ENCODE data around the gene TENT4B. TPM values are rescaled to one million over a fixed set of nuclear protein-coding genes. Genes with fewer than 3 reads are reported as not detected.
"Not testable (repeated sequence)": the region's sequence is repeated elsewhere in the genome, so short reads cannot be mapped to it uniquely, and the experiment has no call there.

TENT4B gene
- total RNA-seq, 1 donor from 2014 or later = 13.2 TPM

DNA sequence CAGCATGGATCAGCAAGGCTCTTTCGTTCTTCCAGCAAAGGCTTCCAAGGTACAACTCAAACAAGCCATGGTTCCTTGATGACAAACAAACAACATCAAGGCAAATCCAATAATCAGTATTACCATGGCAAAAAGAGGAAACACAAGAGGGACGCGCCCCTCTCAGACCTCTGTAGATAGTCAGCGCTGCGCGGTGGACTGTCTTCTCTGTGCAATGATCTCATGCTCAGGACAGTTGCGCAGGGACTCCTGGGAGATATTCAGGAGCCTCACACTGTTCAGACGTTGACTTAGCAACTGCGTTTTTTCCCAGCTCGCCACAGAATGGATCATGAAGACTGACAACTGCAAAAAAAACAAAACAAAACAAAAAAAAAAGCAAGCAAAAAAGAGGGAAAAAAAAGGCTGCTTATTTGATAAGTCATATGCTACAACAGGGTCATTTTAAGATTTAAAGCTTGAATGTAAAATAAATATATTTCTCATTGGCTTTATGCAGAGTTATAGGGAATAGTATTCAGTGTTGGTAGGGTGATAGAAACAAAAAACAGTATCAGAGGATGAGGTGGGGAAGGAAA, 76.1 kb downstream of the TENT4B start:
- DNase-seq (no peak), ATAC-seq (ENCODE audit: low read depth) (no peak)
- ChIA-PET POLR2A (no interaction called here), CTCF (no interaction called here)
- TF ChIP-seq, protein P1, sequence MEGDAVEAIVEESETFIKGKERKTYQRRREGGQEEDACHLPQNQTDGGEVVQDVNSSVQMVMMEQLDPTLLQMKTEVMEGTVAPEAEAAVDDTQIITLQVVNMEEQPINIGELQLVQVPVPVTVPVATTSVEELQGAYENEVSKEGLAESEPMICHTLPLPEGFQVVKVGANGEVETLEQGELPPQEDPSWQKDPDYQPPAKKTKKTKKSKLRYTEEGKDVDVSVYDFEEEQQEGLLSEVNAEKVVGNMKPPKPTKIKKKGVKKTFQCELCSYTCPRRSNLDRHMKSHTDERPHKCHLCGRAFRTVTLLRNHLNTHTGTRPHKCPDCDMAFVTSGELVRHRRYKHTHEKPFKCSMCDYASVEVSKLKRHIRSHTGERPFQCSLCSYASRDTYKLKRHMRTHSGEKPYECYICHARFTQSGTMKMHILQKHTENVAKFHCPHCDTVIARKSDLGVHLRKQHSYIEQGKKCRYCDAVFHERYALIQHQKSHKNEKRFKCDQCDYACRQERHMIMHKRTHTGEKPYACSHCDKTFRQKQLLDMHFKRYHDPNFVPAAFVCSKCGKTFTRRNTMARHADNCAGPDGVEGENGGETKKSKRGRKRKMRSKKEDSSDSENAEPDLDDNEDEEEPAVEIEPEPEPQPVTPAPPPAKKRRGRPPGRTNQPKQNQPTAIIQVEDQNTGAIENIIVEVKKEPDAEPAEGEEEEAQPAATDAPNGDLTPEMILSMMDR (IDR thresholded peaks at IDR 0.05) = no peak
- Mint-ChIP-seq H3K4me3 (no peak overlapping the region), H3K36me3 (ENCODE audit: low read depth) (peaks cover 55% of the 10 kb centered on the region), H3K27ac (no peak overlapping the region), H3K27me3 (no peaks in the 10 kb centered on the region), H3K9me3 (no peaks in the 10 kb centered on the region), H3K4me1 (no peaks in the 10 kb centered on the region)
- intact Hi-C loops (cut with micrococcal nuclease) = no loop called here

DNA sequence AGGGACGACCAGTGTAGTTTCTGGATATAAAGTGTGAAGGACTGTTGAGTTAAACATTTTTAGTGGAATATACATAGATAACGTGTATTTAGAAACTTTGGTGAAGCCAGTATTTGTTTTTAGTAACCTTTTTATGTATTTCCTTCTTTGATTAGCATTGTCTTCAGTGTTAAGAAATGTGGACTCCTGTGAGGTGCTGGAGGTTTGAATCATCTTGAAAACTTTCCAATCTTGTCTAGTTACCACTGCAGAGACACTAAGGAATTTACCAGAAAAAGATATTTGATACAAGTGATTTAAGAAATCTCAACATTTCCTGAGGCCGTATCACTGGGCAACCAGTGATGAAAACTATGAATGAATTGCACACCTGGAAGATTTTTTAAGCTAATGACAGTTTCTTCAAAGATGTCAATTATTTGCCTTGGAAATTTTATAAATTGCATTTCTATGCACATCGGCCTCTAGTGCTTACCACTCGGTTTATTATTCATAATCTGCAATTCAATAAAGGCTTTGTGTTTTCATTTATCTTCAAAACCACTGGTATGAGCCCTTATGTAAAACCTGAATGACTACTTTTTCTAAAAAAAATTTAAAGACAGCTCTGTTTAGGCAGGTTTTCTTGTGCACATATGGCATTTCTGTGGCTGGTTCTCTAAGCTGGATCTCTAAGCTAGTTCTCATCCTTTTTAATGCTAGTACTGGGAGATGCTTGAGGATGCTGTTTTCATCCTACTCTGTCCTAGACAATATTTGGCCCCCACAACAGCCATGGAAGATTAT, 81.9 kb downstream of the TENT4B start:
- ATAC-seq (ENCODE audit: low read depth) = no peak
- H3K9me3 Mint-ChIP-seq = no peaks in the 10 kb centered on the region
- H3K36me3 Mint-ChIP-seq (ENCODE audit: low read depth) = peaks cover 11% of the 10 kb centered on the region
- POLR2A ChIA-PET = no interaction called here
- DNase-seq = no peak
- no peak overlapping the region for H3K27ac Mint-ChIP-seq
- H3K4me1 Mint-ChIP-seq = no peaks in the 10 kb centered on the region
- H3K27me3 Mint-ChIP-seq = no peaks in the 10 kb centered on the region
- CTCF ChIA-PET = interaction anchor here (0.9 kb wide), 1 partner anchor 120 kb away, joined by 3 read pairs; no protein-coding TSS in a partner anchor
- TF ChIP-seq, protein P1 (IDR thresholded peaks at IDR 0.05) = no peak
- intact Hi-C loops (cut with micrococcal nuclease) = no loop called here
- H3K4me3 Mint-ChIP-seq = no peak overlapping the region

DNA sequence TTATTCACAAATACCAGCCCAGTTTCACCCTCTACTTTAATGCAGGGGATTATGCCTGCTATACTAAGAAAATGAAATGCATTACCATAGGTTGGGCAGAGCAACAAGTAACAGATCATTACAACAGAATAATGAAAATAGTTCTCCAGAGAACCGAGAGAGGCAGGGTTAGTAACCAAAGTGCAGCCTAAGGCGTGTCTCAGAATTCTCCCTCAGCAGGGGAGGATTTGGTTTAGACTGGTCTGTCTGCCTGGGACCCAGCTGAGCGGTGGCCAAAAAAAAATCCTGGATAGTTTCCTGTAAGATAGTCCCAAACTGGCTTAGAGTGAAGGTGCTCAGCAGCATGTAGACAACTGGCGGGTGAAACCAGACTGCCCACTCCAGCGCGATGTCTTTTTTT, 82.5 kb downstream of the TENT4B start:
- TF ChIP-seq, protein P1 (IDR thresholded peaks at IDR 0.05) = no peak
- intact Hi-C loops (cut with micrococcal nuclease) = no loop called here
- Mint-ChIP-seq H3K27me3 (no peaks in the 10 kb centered on the region), H3K4me1 (no peaks in the 10 kb centered on the region), H3K27ac (no peak overlapping the region), H3K9me3 (no peaks in the 10 kb centered on the region), H3K4me3 (no peak overlapping the region), H3K36me3 (ENCODE audit: low read depth) (peaks cover 7% of the 10 kb centered on the region)
- ChIA-PET CTCF (no interaction called here), POLR2A (no interaction called here)
- DNase-seq = no peak
- no peak for ATAC-seq (ENCODE audit: low read depth)

DNA sequence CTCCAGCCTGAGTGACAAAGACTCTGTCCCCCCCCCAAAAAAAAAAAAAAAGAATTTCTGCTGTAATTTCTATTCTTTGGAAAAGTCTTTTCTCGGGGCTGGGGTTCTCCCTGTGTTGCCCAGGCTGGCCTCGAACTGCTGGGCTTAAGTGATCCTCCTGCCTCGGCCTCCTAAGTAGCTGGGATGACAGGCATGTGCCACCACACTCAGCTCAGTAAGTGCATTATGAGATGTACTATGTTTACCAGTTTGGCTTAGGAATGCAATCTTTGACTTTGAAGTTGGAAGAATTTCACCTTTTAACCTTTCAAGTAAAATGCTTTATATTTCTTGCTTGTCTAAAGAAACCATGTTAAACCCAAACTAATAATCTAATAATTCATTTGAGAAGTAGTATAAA, 85.2 kb downstream of the TENT4B start:
- no peak overlapping the region for H3K4me3 Mint-ChIP-seq
- POLR2A ChIA-PET = no interaction called here
- no peak for DNase-seq
- ATAC-seq (ENCODE audit: low read depth) = no peak
- TF ChIP-seq, protein P1 (IDR thresholded peaks at IDR 0.05) = no peak
- intact Hi-C loops (cut with micrococcal nuclease) = no loop called here
- no peaks in the 10 kb centered on the region for H3K36me3 Mint-ChIP-seq (ENCODE audit: low read depth)
- no peaks in the 10 kb centered on the region for H3K9me3 Mint-ChIP-seq
- CTCF ChIA-PET = no interaction called here
- no peak overlapping the region for H3K27ac Mint-ChIP-seq
- H3K4me1 Mint-ChIP-seq = no peaks in the 10 kb centered on the region
- peaks cover 3% of the 10 kb centered on the region for H3K27me3 Mint-ChIP-seq

DNA sequence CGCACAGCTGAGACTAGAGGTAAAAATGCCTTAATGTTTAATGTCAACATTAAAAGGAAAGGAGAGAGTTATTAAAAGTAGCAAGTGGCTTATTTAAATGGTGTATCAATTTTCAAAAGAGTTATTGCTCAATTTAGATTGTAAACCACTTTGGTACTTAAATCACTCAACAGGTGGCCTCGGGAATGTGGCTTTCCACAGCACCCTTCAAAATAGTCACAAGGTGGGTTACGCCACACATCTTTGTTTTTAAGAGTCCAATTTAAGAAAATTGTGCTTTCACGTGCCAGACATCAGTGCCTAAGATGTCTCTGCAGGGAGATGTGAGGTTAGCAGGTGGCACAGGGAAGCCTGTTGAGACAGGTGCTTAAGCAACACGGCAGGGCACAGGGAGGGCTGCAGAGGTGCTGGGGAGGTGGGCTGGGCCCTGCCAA, 85.8 kb downstream of the TENT4B start:
- H3K4me3 Mint-ChIP-seq = no peak overlapping the region
- TF ChIP-seq, protein P1 (IDR thresholded peaks at IDR 0.05) = no peak
- no peak for DNase-seq
- POLR2A ChIA-PET = no interaction called here
- H3K27ac Mint-ChIP-seq = no peak overlapping the region
- intact Hi-C loops (cut with micrococcal nuclease) = no loop called here
- H3K27me3 Mint-ChIP-seq = peaks cover 3% of the 10 kb centered on the region
- no peaks in the 10 kb centered on the region for H3K9me3 Mint-ChIP-seq
- H3K4me1 Mint-ChIP-seq = no peaks in the 10 kb centered on the region
- ATAC-seq (ENCODE audit: low read depth) = no peak
- CTCF ChIA-PET = no interaction called here
- no peaks in the 10 kb centered on the region for H3K36me3 Mint-ChIP-seq (ENCODE audit: low read depth)

DNA sequence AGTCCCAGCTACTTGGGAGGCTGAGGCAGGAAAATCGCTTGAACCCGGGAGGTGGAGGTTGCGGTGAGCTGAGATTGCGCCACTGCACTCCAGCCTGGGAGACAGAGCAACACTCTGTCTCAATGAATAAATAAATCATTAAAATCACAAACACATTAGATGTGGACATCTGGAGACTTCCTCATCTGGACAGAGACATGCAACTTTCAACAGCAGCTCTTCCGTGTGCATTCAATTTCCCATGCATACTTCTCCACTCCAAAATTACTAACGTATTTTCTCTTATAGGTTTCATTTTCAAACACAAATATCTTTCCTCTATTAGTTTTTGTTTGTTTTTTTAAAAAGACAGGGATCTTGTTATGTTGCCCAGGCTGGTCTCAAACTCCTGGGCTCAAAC, 89.9 kb downstream of the TENT4B start:
- H3K4me1 Mint-ChIP-seq; intact Hi-C loops (cut with micrococcal nuclease); H3K27ac Mint-ChIP-seq; ATAC-seq (ENCODE audit: low read depth); H3K36me3 Mint-ChIP-seq (ENCODE audit: low read depth); H3K4me3 Mint-ChIP-seq; DNase-seq; POLR2A ChIA-PET; H3K27me3 Mint-ChIP-seq; H3K9me3 Mint-ChIP-seq: not testable (repeated sequence)
- CTCF ChIA-PET = interaction anchor here (3.8 kb wide), 1 partner anchor 112 kb away, joined by 28 read pairs; no protein-coding TSS in a partner anchor

Data from activated B cell treated with CpG ODN at 0.5 μM for 24 hours (primary cell).